ENCODE results near the gene ATP11B.

GRCh38 chr3:182940266-182940808, 147.0 kb downstream of the ATP11B start:
- no peak for TF ChIP-seq CTCF (IDR thresholded peaks at IDR 0.05; ENCODE audit: poor library complexity)
- TF ChIP-seq EZH2 (IDR thresholded peaks at IDR 0.05; ENCODE audit: borderline replicate concordance), result no peak

Data from hepatocyte (in vitro differentiated cells).